HepG2 (cell line): ENCODE results near the gene LOXL3. TPM values are rescaled to one million over a fixed set of nuclear protein-coding genes. Genes with fewer than 3 reads are reported as not detected.
A peak's percentile ranks its signal among the peaks of the same experiment; 100 is the strongest.

ENCODE experiments used
- CENPBD1 ChIP-seq: sonication (generic); formaldehyde crosslinking; IDR thresholded peaks from 2 replicates; pipeline ENCODE4 v1.8.0; 2022; ENCODE audit warnings: missing genetic modification reagents, low read depth, mild to moderate bottlenecking, borderline replicate concordance
- CREM ChIP-seq, 2 experiments: sonication (generic) in 1 of 2; formaldehyde crosslinking in 1 of 2; IDR thresholded peaks; 2 replicates each; pipeline versions ENCODE4 v1.4.0 to v1.6.1; 2016 to 2020; ENCODE audit warnings: antibody characterized with exemption in 1 of 2, mild to moderate bottlenecking in 1 of 2, missing genetic modification reagents in 1 of 2
- FOXC1 ChIP-seq: sonication (generic); formaldehyde crosslinking; IDR thresholded peaks from 2 replicates; pipeline ENCODE4 v1.8.0; 2022; ENCODE audit warnings: mild to moderate bottlenecking, missing genetic modification reagents, borderline replicate concordance
- FOXP1 ChIP-seq, 2 experiments: fragments of 450-650 bp in 1 of 2; IDR thresholded peaks; 2 replicates each; pipeline ENCODE4 v1.6.1; 2017 to 2018; ENCODE audit warnings: antibody characterized with exemption in 1 of 2
- KIAA2018 ChIP-seq: sonication (generic); formaldehyde crosslinking; IDR thresholded peaks from 2 replicates; pipeline ENCODE4 v1.5.0; 2020; ENCODE audit warnings: mild to moderate bottlenecking, missing genetic modification reagents, borderline replicate concordance
- LCORL ChIP-seq, 2 experiments: fragments of 450-650 bp in 1 of 2; sonication (generic) in 1 of 2; formaldehyde crosslinking in 1 of 2; IDR thresholded peaks; 2 replicates each; pipeline versions ENCODE4 v1.5.0 to v1.6.1; 2017 to 2020; ENCODE audit warnings: antibody characterized with exemption in 1 of 2, missing genetic modification reagents in 1 of 2
- PRDM10 ChIP-seq: sonication (generic); formaldehyde crosslinking; IDR thresholded peaks from 2 replicates; pipeline ENCODE4 v1.4.0; 2020; ENCODE audit warnings: low read depth, missing genetic modification reagents
- RFX3 ChIP-seq: IDR thresholded peaks from 2 replicates; pipeline ENCODE4 v1.6.1; 2016; ENCODE audit warnings: missing biosample characterization, missing genetic modification reagents
- ZKSCAN5 ChIP-seq: sonication (generic); formaldehyde crosslinking; IDR thresholded peaks from 2 replicates; pipeline ENCODE4 v1.5.1; 2020; ENCODE audit warnings: mild to moderate bottlenecking, missing genetic modification reagents
- ZNF260 ChIP-seq: sonication (generic); formaldehyde crosslinking; IDR thresholded peaks from 2 replicates; pipeline ENCODE4 v1.4.0; 2020; ENCODE audit warnings: missing genetic modification reagents, low read depth, mild to moderate bottlenecking, borderline replicate concordance
- ZNF282 ChIP-seq: fragments of 450-650 bp; IDR thresholded peaks from 2 replicates; pipeline ENCODE4 v1.6.1; 2018; ENCODE audit not compliant: partially characterized antibody
- ZNF44 ChIP-seq: sonication (generic); formaldehyde crosslinking; IDR thresholded peaks from 2 replicates; pipeline ENCODE4 v1.5.1; 2020; ENCODE audit warnings: mild to moderate bottlenecking, missing genetic modification reagents
- ZNF576 ChIP-seq: sonication (generic); formaldehyde crosslinking; IDR thresholded peaks from 2 replicates; pipeline ENCODE4 v1.4.0; 2020; ENCODE audit warnings: mild to moderate bottlenecking, missing genetic modification reagents
- ZNF616 ChIP-seq: sonication (generic); formaldehyde crosslinking; IDR thresholded peaks from 2 replicates; pipeline ENCODE4 v1.5.0; 2020; ENCODE audit warnings: low read depth, mild to moderate bottlenecking, missing genetic modification reagents
- polyA plus RNA-seq, 8 experiments: library from polyadenylated mRNA; depleted of rRNA in 3 of 8; stranded (reverse) in 7 of 8; unstranded in 1 of 8; fragments of >200 nt; fragmentation: Illumina TruSeq in 4 of 8; extraction: Trizol in 4 of 8; gene quantifications; 2 replicates each; pipeline versions ENCODE4 v1.2.1 to v1.2.3, GENCODE V29; 2011 to 2016; ENCODE audit warnings: low read depth in 4 of 8, missing spikeins in 1 of 8, mixed read lengths in 1 of 8; ENCODE audit not compliant: insufficient read depth in 1 of 8
- total RNA-seq, 5 experiments: library from RNA; depleted of rRNA; stranded (reverse); fragments of >200 nt; fragmentation: Illumina TruSeq; extraction: Trizol; gene quantifications; 2 replicates each; pipeline ENCODE4 v1.2.3, GENCODE V29; 2016; ENCODE audit warnings: low read depth in 1 of 5

Gene LOXL3
- total and polyA plus RNA-seq, 2 of the 13 experiments (the other 11 are each of a cell fraction or from before 2014, with no cell fraction given): 0.55 to 6.5 TPM

GRCh38 chr2:74486141-74486540 is 67.6 kb downstream of the LOXL3 start (continued):
- no peak for TF ChIP-seq PRDM10 (CRISPR knock-in tag)
- no peak for TF ChIP-seq ZNF576 (CRISPR knock-in tag)
- no peak for TF ChIP-seq ZNF44 (CRISPR knock-in tag)
- TF ChIP-seq RFX3 (CRISPR knock-in tag): no peak
- no peak for TF ChIP-seq ZKSCAN5 (CRISPR knock-in tag)
- no peak for TF ChIP-seq ZNF616 (CRISPR knock-in tag)
- no peak for TF ChIP-seq ZNF282
- TF ChIP-seq CREM (IDR thresholded peaks at IDR 0.05): peak; percentile 44; the same call in 1 of the 2 replicates
- no peak for TF ChIP-seq CREM (CRISPR knock-in tag; IDR thresholded peaks at IDR 0.05)
- TF ChIP-seq KIAA2018 (CRISPR knock-in tag): no peak
- TF ChIP-seq LCORL (IDR thresholded peaks at IDR 0.05): no peak
- TF ChIP-seq LCORL (CRISPR knock-in tag; IDR thresholded peaks at IDR 0.05): no peak
- no peak for TF ChIP-seq CENPBD1 (CRISPR knock-in tag)
- TF ChIP-seq ZNF260 (CRISPR knock-in tag): no peak
- TF ChIP-seq FOXC1 (CRISPR knock-in tag): no peak
- TF ChIP-seq FOXP1 (IDR thresholded peaks at IDR 0.05): no peak
- peak; percentile 74 for TF ChIP-seq FOXP1 (CRISPR knock-in tag; IDR thresholded peaks at IDR 0.05)
